ENCODE measurements around the gene CDKAL1.

- TF ChIP-seq MXI1 (IDR thresholded peaks at IDR 0.05; ENCODE audit: borderline replicate concordance, low read depth, low read length) (no peak), RXRA (CRISPR knock-in tag; IDR thresholded peaks at IDR 0.05) (no peak), POLR2AphosphoS5 (IDR thresholded peaks at IDR 0.05; ENCODE audit: low read depth, low read length) (no peak), EZH2 (conservative IDR thresholded peaks at IDR 0.05; ENCODE audit: low read depth, low read length) (no peak), ZNF350 (CRISPR knock-in tag; IDR thresholded peaks at IDR 0.05; ENCODE audit: borderline replicate concordance, low read depth) (no peak), POLR2A (IDR thresholded peaks at IDR 0.05; ENCODE audit: insufficient read depth in 1 of 2, low read depth in 2 of 2, low read length in 2 of 2) (no peak)
These were observed 610.7 kb downstream of the CDKAL1 start for GRCh38 chr6:21144928-21145327.
